GM12801 (cell line): ENCODE data around the gene TRDN.

Source experiments
- TF ChIP-seq, protein P1 (sequence below): IDR thresholded peaks from one replicate; pipeline ENCODE4 v1.5.1; 2011; ENCODE audit warnings: control low read depth; ENCODE audit not compliant: insufficient read length; ENCODE audit errors: extremely low read depth

TRDN gene

DNA sequence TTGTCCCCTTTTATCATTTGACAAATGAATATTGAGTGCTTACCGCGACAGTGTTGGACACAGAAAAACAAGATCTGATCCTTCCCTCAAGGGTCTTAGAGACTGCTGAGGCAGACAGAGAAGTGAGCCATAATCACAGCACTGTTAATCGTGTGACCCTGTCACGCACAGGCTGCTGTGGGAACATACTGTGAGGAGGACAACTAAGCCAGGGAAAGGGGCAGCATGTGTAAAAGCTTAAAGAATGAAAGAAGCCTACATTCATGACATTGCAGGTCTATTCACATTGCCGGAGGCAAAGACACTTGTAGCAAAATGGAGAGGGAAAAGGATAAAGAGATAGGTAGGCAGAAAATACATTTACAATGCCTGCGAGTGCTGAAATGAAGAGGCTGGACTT, 32.7 kb downstream of the TRDN start:
- TF ChIP-seq, protein P1, sequence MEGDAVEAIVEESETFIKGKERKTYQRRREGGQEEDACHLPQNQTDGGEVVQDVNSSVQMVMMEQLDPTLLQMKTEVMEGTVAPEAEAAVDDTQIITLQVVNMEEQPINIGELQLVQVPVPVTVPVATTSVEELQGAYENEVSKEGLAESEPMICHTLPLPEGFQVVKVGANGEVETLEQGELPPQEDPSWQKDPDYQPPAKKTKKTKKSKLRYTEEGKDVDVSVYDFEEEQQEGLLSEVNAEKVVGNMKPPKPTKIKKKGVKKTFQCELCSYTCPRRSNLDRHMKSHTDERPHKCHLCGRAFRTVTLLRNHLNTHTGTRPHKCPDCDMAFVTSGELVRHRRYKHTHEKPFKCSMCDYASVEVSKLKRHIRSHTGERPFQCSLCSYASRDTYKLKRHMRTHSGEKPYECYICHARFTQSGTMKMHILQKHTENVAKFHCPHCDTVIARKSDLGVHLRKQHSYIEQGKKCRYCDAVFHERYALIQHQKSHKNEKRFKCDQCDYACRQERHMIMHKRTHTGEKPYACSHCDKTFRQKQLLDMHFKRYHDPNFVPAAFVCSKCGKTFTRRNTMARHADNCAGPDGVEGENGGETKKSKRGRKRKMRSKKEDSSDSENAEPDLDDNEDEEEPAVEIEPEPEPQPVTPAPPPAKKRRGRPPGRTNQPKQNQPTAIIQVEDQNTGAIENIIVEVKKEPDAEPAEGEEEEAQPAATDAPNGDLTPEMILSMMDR, result no peak

DNA sequence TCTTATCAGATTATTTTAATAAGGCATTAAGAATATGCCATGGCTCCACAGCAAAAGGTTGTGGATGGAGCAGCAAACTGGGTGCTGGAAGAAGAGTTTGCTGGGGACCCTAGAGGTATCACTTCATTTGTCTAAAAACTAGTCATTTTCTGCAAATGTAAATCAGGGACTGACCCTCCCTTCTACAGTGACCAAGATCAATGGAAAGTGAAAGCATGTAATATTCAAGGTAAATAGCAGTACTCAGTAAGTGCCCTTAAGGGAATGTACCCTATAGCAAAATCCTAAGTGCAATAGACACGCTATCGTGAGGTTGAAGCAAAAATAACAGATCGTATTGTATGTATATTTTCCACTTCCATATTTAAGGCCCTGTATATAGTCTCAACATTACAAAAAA, 38.7 kb downstream of the TRDN start:
- TF ChIP-seq, protein P1, result no peak

DNA sequence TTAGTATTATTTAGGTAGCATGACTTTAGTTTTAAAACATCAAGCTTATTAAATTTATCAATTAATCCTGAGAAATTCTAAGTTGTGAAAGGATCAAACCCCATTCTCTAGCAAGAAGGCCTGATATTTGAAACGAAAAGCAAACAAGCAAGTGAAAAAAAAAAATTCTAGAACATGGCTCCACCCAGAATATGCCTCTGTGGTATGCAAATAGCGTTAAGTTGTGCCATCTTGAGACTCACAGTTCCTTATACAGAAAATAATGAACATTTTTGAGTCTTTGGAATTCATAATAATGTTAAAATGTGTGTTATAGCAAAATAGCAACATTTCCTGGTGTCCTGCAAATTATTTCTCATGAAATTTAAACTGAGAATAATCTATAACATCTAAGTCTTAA, 42.0 kb downstream of the TRDN start:
- TF ChIP-seq, protein P1, result no peak

DNA sequence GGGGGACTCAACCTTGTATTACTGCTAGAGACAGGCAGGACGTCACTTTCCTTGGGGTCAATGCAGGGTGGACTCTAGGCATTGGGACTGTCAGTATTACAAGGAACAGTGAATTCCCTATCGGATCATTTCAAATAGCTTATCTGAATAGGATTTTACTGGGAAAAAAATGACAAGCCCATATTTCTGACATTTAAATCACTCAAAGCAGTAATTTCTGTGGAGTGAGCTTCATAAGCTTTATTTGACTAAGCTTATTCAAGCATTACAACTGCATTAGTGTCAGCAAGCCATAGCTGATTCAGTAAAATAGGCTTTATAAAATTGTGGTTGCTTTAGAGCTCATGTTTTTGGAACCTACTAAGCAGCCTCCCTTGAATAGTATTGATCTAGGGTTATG, 44.3 kb downstream of the TRDN start:
- TF ChIP-seq, protein P1, result no peak

DNA sequence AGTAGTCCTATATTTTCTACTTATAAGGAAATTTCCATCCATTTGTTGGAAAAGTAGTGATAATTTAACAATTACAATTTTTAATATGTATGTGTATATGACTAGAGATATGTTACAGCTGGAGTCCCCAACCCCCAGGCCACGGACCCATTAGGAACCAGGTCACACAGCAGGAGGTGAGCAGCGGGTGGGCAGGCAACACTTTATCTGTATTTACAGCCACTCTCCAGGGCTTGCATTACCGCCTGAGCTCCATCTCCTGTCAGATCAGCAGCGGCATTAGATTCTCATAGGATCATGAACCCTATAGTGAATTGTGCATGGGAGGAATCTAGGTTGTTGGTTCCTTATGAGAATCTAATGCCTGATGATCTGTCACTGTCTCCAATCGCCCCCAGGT, 46.8 kb downstream of the TRDN start:
- TF ChIP-seq, protein P1, result no peak

DNA sequence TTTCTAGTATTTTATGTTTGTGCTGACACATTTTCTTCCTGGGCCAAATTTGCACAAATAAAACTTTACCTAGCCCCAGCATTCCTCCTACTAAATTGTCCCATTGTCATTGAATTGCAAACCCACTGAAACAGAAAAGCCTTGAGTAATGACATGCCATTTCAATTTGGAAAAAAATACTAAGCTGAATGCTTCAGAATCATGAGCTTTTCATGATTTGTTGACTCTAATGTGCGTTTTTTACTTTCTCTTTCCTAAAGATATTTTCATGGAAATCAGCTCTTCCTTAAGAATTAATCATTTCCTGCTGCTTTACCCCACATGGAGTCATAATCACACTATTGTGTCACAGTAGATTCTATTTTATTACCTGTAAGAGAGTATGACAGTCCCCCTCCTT, 47.4 kb downstream of the TRDN start:
- TF ChIP-seq, protein P1, result no peak

DNA sequence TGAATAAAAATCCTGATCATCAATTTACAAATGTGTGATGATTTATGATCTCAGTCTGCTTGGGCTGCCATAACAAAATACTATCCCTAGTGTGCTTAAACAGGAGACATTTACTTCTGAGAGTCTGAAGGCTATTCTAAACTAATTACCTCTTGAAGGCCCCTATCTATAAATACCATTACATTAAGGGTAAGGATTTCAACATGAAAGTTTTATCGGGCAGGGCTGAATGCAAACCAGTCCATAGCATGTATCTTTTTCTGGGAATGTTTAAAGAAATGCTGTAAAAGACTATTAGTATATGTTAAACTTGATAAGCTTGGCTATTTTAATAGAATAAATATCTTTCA, 48.2 kb downstream of the TRDN start:
- TF ChIP-seq, protein P1, result no peak
